H1 (cell line): ENCODE measurements around the gene SLC31A2. TPM values are rescaled to one million over a fixed set of nuclear protein-coding genes. Genes with fewer than 3 reads are reported as not detected.

ENCODE experiments used
- CTCF ChIA-PET: fragments of 300-600 bp; sonication (Branson Sonifier 250); formaldehyde crosslinking; loops from one replicate; lab custom pipeline; 2021; ENCODE audit not compliant: partially characterized antibody; lab: Charles Lee
- POLR2A ChIA-PET: fragments of 300-600 bp; sonication (Branson Sonifier 250); formaldehyde crosslinking; loops from one replicate; lab custom pipeline; 2021; ENCODE audit warnings: inconsistent platforms; ENCODE audit not compliant: partially characterized antibody; lab: Charles Lee
- DNase-seq, 2 experiments: peaks; one replicate each; pipeline versions ENCODE4 v3.0.0 to v3.0.0-alpha.2; 2010 to 2022; ENCODE audit warnings: low spot score in 2 of 2, low read depth in 1 of 2, mixed read lengths in 1 of 2
- FAIRE-seq: peaks from 2 replicates; lab custom pipeline; 2011; peaks lifted over from hg19 to GRCh38; lab: Jason Lieb, UNC
- H2AFZ ChIP-seq: 2 replicates; pipeline ENCODE4 v1.8.1; 2012; ENCODE audit warnings: low read length, inconsistent platforms
- H2AK5ac ChIP-seq: 2 replicates; pipeline ENCODE4 v1.6.1; 2013; ENCODE audit warnings: low read depth, low read length
- H2BK120ac ChIP-seq: replicated peaks from 2 replicates; pipeline ENCODE3; 2013; ENCODE audit warnings: low read depth, low read length, inconsistent platforms
- H2BK12ac ChIP-seq: 2 replicates; pipeline ENCODE4 v1.6.1; 2013; ENCODE audit warnings: low read depth, low read length
- H2BK15ac ChIP-seq: 2 replicates; pipeline ENCODE4 v1.6.1; 2013; ENCODE audit warnings: low read length
- H2BK20ac ChIP-seq: 2 replicates; pipeline ENCODE4 v1.6.1; 2013; ENCODE audit warnings: low read length
- H2BK5ac ChIP-seq: 2 replicates; pipeline ENCODE4 v1.6.1; 2013; ENCODE audit warnings: low read depth, low read length
- H3K14ac ChIP-seq: 2 replicates; pipeline ENCODE4 v1.6.1; 2013; ENCODE audit warnings: inconsistent platforms; ENCODE audit not compliant: insufficient read length
- H3K18ac ChIP-seq: 2 replicates; pipeline ENCODE4 v1.6.1; 2013; ENCODE audit warnings: low read length; ENCODE audit errors: extremely low read depth
- H3K23ac ChIP-seq: 2 replicates; pipeline ENCODE4 v1.6.1; 2013; ENCODE audit warnings: inconsistent platforms; ENCODE audit not compliant: insufficient read length
- H3K23me2 ChIP-seq: 2 replicates; pipeline ENCODE4 v1.6.1; 2013; ENCODE audit warnings: low read depth, low read length
- H3K27ac ChIP-seq: 2 replicates; pipeline ENCODE4 v1.6.1; 2011; ENCODE audit warnings: low read depth, low read length, inconsistent platforms
- H3K27me3 ChIP-seq, 4 experiments: replicated peaks in 1 of 4; 1 replicate in 1 of 4; 2 replicates in 3 of 4; pipeline versions ENCODE4 v1.6.1 to v1.8.1; 2011 to 2013; ENCODE audit warnings: low read length in 3 of 4, mild to moderate bottlenecking in 3 of 4, inconsistent platforms in 2 of 4, mixed read lengths in 2 of 4, moderate library complexity in 1 of 4; ENCODE audit not compliant: control insufficient read depth in 3 of 4, insufficient read depth in 3 of 4; ENCODE audit errors: extremely low read depth in 1 of 4
- H3K36me3 ChIP-seq, 4 experiments: 2 replicates each; pipeline versions ENCODE4 v1.6.1 to v1.8.1; 2011 to 2013; ENCODE audit warnings: mild to moderate bottlenecking in 4 of 4, low read length in 3 of 4, moderate library complexity in 2 of 4, control low read depth in 1 of 4, inconsistent platforms in 1 of 4; ENCODE audit not compliant: insufficient read depth in 4 of 4, control insufficient read depth in 2 of 4
- H3K4ac ChIP-seq: replicated peaks from 2 replicates; pipeline ENCODE3; 2013; ENCODE audit warnings: low read length, low read depth, mixed read lengths, inconsistent platforms; ENCODE audit not compliant: insufficient read length
- H3K4me1 ChIP-seq, 4 experiments: replicated peaks in 1 of 4; 1 replicate in 1 of 4; 2 replicates in 3 of 4; pipeline versions ENCODE4 v1.6.1 to v1.8.1; 2011 to 2013; ENCODE audit warnings: low read length in 3 of 4, inconsistent platforms in 2 of 4, mixed read lengths in 1 of 4; ENCODE audit not compliant: insufficient read depth in 4 of 4, control insufficient read depth in 3 of 4
- H3K4me2 ChIP-seq, 2 experiments: 2 replicates each; pipeline versions ENCODE4 v1.6.1 to v1.8.1; 2011 to 2013; ENCODE audit warnings: low read depth in 2 of 2, low read length in 2 of 2, control low read depth in 1 of 2, inconsistent platforms in 1 of 2, mild to moderate bottlenecking in 1 of 2; ENCODE audit not compliant: insufficient read depth in 1 of 2
- H3K4me3 ChIP-seq, 4 experiments: fragments of 200-600, 300-600 bp in 1 of 4; sonication (generic), shearing (Covaris generic), sonication (Bioruptor Twin) in 1 of 4; 2 replicates each; pipeline versions ENCODE4 v1.5.1 to v1.8.1; 2011 to 2016; ENCODE audit warnings: low read length in 4 of 4, low read depth in 3 of 4, control low read depth in 2 of 4, inconsistent platforms in 2 of 4, mild to moderate bottlenecking in 2 of 4, mixed read lengths in 1 of 4, moderate library complexity in 1 of 4; ENCODE audit not compliant: insufficient read depth in 2 of 4; ENCODE audit errors: extremely low read depth in 1 of 4
- H3K56ac ChIP-seq: replicated peaks from 2 replicates; pipeline ENCODE3; 2013; ENCODE audit warnings: low read depth, mild to moderate bottlenecking, mixed read lengths, low read length, inconsistent platforms; ENCODE audit not compliant: insufficient read length
- H3K79me1 ChIP-seq: 2 replicates; pipeline ENCODE4 v1.6.1; 2013; ENCODE audit warnings: low read depth, low read length, control low read depth
- H3K79me2 ChIP-seq, 2 experiments: 2 replicates each; pipeline versions ENCODE4 v1.6.1 to v1.8.1; 2012 to 2013; ENCODE audit warnings: low read length in 2 of 2, mild to moderate bottlenecking in 2 of 2, inconsistent platforms in 1 of 2; ENCODE audit not compliant: insufficient read depth in 2 of 2, control insufficient read depth in 1 of 2
- H3K9ac ChIP-seq, 4 experiments: replicated peaks in 1 of 4; 1 replicate in 1 of 4; 2 replicates in 3 of 4; pipeline versions ENCODE4 v1.6.1 to v1.8.1; 2011 to 2013; ENCODE audit warnings: low read depth in 3 of 4, low read length in 3 of 4, control low read depth in 2 of 4, mild to moderate bottlenecking in 2 of 4, moderate library complexity in 2 of 4, inconsistent platforms in 1 of 4; ENCODE audit errors: extremely low read depth in 1 of 4
- H3K9me3 ChIP-seq, 2 experiments: 2 replicates each; pipeline versions ENCODE4 v1.6.1 to v1.8.1; 2012 to 2013; ENCODE audit warnings: mild to moderate bottlenecking in 2 of 2, moderate library complexity in 2 of 2, control low read depth in 1 of 2, inconsistent platforms in 1 of 2, low read depth in 1 of 2, low read length in 1 of 2, mixed read lengths in 1 of 2; ENCODE audit not compliant: insufficient read depth in 2 of 2
- H4K20me1 ChIP-seq, 2 experiments: replicated peaks in 1 of 2; 2 replicates each; pipeline versions ENCODE3 to v1.8.1; 2011 to 2013; ENCODE audit warnings: inconsistent platforms in 2 of 2, low read length in 2 of 2, mild to moderate bottlenecking in 1 of 2; ENCODE audit not compliant: insufficient read depth in 2 of 2, control insufficient read depth in 1 of 2
- H4K5ac ChIP-seq: 2 replicates; pipeline ENCODE4 v1.6.1; 2013; ENCODE audit warnings: low read length, low read depth, mixed read lengths, inconsistent platforms; ENCODE audit not compliant: insufficient read length
- H4K8ac ChIP-seq: 2 replicates; pipeline ENCODE4 v1.8.0; 2013; ENCODE audit warnings: mild to moderate bottlenecking, moderate library complexity, low read length, inconsistent platforms; ENCODE audit not compliant: insufficient read depth; ENCODE audit errors: extremely low read depth
- H4K91ac ChIP-seq: replicated peaks from 2 replicates; pipeline ENCODE3; 2013; ENCODE audit warnings: low read length, mixed read lengths, inconsistent platforms; ENCODE audit not compliant: insufficient read length
- CBX5 ChIP-seq: fragments of 300-800, 300-1000 bp; sonication (generic); IDR thresholded peaks from 2 replicates; pipeline ENCODE4 v1.7.1; 2016; ENCODE audit warnings: antibody characterized with exemption, low read length, low read depth
- WGBS, 2 experiments: shearing (Covaris generic) in 1 of 2; methylation state at CpG; one replicate each; pipeline versions ENCODE4 v1.1.6 to v1.1.7; 2013 to 2015; ENCODE audit warnings: low lambda C conversion rate in 2 of 2, mixed read lengths in 2 of 2, inconsistent platforms in 1 of 2, low coverage in 1 of 2, missing lambda C conversion rate in 1 of 2; ENCODE audit not compliant: insufficient replicate concordance in 2 of 2, insufficient coverage in 1 of 2, insufficient read length in 1 of 2; ENCODE audit errors: extremely low coverage in 1 of 2, missing lambda C conversion rate in 1 of 2; 5-methylcytosine and 5-hydroxymethylcytosine counted together
- polyA plus RNA-seq, 7 experiments: library from polyadenylated mRNA; depleted of rRNA in 3 of 7; stranded (reverse) in 5 of 7; unstranded in 2 of 7; fragments of >200 nt in 5 of 7; fragments of 200-250 nt in 2 of 7; gene quantifications; 1 replicate in 5 of 7; 2 replicates in 1 of 7; 4 replicates in 1 of 7; pipeline versions ENCODE4 v1.2.1 to v1.2.3, GENCODE V29; 2011 to 2013; ENCODE audit warnings: missing spikeins in 2 of 7, mixed read lengths in 2 of 7
- total RNA-seq: library from RNA; stranded (reverse); fragmentation: NEBNext Ultra II Directional; extraction: Animal tissue kit (Norgen Biotek cat#: 25700); gene quantifications from 2 replicates; pipeline ENCODE4 v1.2.1, GENCODE V29; 2021

SLC31A2 gene
- total and polyA plus RNA-seq, 2 of the 8 experiments (the other 6 are each of a cell fraction or from before 2014, with no cell fraction given): 2.0 to 2.9 TPM

- no peak for TF ChIP-seq CBX5
- no peak overlapping the region for H2BK12ac ChIP-seq
- no peak overlapping the region for H3K4me2 ChIP-seq
- H3K18ac ChIP-seq: no peak overlapping the region
- H3K4me3 ChIP-seq: no peak overlapping the region
- H2AFZ ChIP-seq: no peak overlapping the region
- H2BK15ac ChIP-seq: no peak overlapping the region
- H3K23me2 ChIP-seq: no peaks in the 10 kb centered on the region
- H2BK120ac ChIP-seq: no peak overlapping the region
- no peak overlapping the region for H2BK5ac ChIP-seq
- no peak overlapping the region for H3K56ac ChIP-seq
- H4K5ac ChIP-seq: no peak overlapping the region
- no peak overlapping the region for H4K8ac ChIP-seq
- DNase-seq (no peak), FAIRE-seq (no peak)
- H3K79me1 ChIP-seq: no peaks in the 10 kb centered on the region
- ChIA-PET POLR2A (no interaction called here), CTCF (no interaction called here)
- H3K9me3 ChIP-seq: no peaks in the 10 kb centered on the region
- no peaks in the 10 kb centered on the region for H3K27me3 ChIP-seq
- H2AK5ac ChIP-seq: no peak overlapping the region
- H3K79me2 ChIP-seq: no peaks in the 10 kb centered on the region
- no peak overlapping the region for H2BK20ac ChIP-seq
- H3K4me1 ChIP-seq: no peaks in the 10 kb centered on the region
- peaks cover 2 to 39% (median 27%) of the 10 kb centered on the region in 4 experiments; a peak in 6 of 8 replicates for H3K36me3 ChIP-seq
- no peak overlapping the region for H4K91ac ChIP-seq
- no peak overlapping the region for H3K27ac ChIP-seq
- H3K9ac ChIP-seq: no peak overlapping the region
- H4K20me1 ChIP-seq: no peaks in the 10 kb centered on the region
- no peak overlapping the region for H3K23ac ChIP-seq
- H3K4ac ChIP-seq: no peak overlapping the region
- 0% methylated on average over 1 of the region's 1 CpG; no CpG with 5 or more reads in 1 of the 2 experiments for WGBS, 2 experiments
- H3K14ac ChIP-seq: no peak overlapping the region
These were observed 29.0 kb downstream of the SLC31A2 start for GRCh38 chr9:113179839-113180238.
